NK-92 (cell line): Measurements from ENCODE around the gene EXOC4.

Experiments
- DNase-seq: peaks from one replicate; lab custom pipeline; 2025; ENCODE audit not compliant: unreplicated experiment; lab: John Stamatoyannopoulos, UW

The EXOC4 gene

DNA sequence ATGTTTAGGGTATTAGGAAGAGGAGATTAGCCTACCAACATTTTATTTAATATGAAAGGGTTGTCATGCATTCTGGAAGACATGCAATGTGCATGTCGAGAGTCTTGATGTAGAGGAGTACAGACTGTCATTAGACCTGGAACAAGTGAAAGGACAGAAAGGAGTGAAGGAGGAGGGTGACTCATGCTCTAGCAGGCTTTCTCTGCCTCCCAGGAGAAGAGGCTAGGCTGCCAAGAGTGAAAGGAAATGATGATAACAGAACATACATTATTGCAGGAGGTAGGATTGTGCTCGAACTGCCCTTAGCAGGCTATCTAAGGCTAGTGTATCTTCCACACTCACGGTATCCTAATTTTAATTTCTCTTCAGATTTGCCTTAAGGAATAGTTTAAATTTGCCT is 228.8 kb downstream of the EXOC4 start:
- DNase-seq, result no peak

DNA sequence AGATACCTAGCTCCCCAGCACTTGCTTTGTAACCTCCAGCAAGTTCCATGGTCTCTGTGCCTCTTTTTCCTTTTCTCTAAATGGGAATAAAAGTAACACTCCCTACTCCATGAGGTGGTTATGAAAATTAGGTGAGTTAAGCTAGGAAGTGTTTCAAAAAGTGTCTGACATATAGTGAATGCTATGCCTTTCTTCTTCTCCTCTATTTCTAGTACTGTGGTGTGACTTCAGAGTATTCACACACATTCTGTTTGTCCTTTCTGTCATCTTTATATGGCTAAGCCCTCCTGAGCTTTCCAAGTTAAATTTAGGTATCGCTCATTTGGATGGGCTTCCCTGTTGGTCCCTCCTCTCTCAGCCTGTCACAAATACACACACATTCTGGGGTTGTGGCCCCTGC is 229.7 kb downstream of the EXOC4 start:
- DNase-seq, result no peak

DNA sequence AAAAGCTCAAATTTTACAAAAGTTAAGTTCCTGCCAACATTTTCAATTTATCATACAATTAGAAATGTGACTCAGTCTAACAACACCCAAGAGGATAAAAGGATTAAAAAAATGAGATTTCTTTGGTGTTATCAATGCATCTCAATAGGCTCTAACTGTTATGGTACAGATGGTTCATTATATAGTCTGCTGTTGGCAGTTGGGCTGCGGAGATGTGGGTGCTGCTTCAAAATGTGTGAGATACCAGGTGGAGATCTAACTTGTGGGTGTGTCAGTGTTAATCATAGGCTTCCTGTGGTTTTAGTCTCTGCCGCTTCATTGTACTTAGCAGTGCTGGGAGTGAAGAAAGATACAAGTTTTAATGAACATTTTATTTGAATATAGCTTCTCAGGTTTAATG is 231.2 kb downstream of the EXOC4 start:
- no peak for DNase-seq

DNA sequence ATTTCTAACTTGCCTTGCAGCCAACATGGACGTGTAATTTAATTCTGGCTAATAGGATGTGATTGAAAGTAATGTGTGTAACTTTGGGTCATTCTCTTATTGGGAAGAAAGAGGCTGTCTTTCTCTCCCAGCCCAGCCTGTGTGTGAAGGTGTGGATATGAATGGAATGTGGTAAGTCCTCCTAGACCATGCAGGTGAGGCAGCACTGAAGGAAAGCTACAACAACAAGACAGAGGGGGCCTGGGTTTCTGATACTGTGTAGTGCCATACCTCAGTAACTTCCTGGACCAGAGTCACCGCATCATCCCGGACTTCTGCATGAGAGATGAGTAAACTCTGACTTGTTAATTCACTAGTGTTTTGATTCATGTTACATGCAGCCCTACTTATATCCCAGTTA is 237.0 kb downstream of the EXOC4 start:
- DNase-seq, result no peak

DNA sequence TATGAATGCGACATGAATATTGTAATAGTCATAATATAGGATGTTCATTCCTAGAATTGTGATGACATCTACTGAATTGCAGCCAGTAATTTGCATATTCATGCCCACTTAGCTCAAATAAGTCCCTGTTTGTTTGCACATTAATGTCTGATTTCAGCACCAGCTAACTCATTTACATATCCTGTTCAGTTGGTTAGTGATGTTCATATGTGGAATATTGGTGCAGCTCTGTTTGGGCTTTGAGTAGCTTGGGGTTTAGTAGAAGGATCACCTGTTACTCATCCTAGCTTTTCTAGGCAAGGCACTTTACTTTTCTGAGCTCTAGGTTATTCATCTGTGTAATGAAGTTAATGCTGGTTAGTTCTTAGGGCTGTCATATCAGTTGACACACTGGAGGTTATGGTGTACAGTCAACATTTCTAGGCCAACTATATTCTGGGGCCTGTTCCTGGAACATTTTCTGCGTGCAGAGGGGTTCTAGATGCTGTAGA is 238.4 kb downstream of the EXOC4 start:
- DNase-seq, result no peak

DNA sequence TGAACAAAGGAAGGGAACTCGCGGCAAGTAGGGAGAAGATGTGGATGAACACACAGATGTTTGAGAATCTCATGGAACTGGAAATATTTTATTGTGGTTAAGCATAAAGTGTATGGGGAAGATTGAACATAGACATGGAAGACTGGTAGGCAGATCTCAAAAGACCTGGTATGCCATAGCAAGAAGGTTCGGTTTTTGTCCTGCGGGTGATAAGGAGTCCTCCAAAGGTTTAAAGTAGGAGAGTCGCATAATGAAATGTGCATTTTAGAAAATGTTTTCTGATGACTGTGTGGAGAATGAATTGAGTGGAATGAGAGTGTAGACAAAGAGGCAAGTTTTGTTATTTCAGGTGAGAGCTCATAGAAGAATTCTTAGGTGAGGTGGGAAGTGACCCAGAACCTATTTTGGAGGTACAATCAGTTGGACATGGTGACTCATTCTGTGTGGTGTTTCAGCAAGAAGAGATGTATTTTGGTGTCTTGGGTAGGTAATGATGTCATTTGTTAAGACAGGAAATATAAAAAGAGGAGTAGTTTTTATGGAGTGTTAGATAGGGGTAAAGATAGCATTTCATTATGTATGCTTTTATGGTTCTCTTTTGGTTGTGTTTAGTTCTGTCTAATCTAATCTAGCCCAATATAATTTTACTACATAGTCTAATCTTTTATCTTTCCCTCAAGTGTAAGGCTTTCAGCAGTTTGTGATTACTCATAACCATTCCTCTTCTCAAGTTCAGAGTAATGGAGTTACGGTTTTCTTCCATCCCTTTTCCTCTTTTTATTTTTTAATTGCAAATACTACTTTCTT is 239.2 kb downstream of the EXOC4 start:
- DNase-seq, result no peak

DNA sequence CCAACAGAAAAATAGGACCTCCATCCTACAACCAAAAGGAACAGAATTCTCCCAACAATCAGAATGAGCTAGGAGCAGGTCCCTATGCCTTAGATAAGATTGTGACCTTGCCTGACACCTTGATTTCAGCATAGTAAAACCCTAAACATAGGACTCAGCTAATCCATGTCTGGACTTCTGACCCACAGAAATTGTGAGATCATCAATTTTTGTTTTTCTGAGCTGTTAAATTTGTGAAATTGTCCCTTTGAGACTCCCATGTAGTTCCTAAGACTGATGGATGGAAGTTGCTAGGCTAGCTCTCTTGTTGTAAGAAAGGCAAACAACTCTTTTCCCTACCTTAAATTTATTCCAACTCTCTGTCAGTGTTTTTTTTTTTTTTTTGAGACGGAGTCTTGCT is 244.2 kb downstream of the EXOC4 start:
- DNase-seq, result no peak

DNA sequence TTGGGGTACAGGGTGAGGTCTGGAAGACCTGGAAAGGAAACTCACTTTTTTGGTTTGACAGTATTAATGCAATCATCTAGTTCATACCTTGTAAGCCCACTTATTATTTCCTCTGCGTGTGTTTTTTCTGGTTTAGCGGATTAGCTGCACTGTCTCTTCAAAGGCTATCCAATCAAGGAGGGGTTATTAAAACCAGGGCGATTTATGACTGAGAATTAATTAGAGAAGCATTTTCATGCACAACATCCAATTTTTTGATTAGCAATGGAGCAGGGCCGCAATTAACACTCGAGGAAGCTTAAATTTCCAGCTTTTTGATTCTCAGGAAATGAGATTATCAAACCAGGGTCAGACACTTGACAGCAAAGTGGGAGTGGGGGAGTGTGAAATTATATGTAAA is 248.9 kb downstream of the EXOC4 start:
- DNase-seq, result no peak

DNA sequence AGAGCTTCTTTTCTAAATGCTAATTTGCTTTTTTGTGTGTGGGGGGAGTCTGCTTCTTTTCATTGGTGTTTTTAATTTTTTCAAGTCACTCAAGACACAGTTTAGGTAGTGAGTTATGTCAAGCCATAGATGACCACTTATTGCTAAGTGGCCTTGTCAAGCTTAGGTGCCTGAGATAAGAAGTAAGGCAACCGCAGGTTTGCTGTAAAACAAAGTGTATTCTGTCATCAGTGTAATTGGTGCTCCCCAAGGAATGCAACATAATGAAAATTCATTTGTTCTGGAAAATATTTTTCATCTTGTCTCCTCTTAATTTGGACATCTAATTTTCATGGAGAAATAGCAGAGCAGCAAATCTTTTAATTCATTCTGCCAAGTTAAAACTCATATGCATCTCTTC is 249.6 kb downstream of the EXOC4 start:
- DNase-seq, result no peak

DNA sequence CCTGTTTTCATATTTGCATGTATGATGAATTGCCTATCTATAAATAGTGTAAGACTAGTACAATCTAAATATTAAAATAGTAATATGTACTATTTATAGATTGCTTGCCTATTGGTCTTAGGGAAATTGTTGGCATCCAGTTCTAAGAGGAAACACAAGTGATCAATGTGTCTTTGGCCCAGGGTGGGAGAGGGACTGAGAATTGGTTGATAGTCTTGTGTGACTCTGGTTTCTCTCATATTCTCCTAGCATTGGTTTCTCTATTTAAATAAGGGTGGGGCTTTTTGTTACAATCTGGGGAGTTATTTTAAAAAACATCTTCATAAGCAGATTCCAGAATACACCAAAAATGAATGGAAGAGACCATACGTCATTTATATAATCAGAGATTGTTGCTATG is 250.1 kb downstream of the EXOC4 start:
- DNase-seq, result no peak

DNA sequence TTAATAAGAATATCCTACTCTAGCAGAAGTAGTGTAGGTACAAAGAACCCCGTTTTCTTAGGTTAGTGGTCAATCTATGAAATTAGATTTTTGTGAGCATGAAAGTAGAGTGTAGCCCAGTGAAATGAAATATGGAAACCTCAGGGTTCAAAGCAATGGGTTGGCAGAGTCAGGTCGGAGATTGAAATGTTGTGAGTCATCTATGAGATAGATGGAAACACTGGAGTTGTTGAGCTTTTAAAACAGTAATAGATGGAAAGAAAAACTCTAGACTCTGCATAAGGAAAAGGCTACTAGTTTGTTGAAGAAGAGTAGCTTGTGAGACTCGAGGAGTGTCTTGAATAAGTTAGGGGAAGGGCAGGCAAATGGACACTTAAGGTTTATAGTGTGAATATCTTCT is 251.9 kb downstream of the EXOC4 start:
- DNase-seq, result no peak

DNA sequence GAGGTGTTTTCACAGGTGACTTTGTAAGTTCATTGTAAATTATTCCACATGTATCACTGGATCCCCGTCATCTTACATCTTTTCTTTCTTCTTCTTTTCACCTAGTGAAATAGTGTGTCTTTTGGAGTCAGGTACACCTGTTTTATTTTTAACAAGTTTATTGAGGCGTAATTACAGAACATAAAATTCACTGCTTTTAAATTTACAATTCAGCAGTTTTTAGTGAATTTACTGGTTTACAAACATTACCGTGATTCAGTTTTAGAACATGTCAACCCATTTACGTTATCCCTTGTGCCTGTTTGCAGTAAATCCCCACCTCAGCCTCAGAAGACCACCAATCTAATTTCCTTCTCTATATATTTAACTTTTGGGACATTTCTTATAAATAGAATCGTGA is 256.9 kb downstream of the EXOC4 start:
- no peak for DNase-seq

DNA sequence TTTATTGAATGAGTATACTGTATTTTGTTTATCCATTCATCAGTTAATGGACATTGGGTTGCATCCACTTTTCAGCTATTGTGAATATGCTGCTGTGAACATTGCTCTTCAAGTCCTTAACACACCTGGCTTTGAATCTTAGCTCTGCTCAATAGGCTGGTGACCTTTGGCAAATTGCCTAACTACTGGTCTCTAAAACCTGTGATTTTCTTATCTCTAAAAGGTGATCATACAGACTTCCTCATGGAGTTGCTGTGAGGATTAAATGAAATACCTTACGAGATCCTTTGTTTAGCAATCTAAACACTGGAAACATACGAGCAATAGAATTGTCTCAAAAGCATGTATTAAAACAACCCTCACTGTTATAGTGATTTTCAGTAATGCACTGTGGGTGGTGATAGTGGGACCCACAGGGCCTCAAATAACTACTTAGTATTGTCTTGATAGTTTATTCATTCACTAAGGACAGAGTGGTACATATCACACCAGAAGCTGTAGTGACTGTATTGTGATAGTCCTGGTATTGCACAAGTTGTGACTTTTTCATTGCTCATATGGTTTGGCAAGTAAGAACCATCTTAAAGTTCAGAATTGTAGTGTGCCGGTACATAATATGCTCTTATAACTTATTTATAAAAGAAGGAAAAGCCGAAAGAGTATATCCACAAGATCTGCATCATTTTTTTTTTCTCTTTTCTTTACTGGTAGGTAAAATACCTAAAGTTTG is 257.6 kb downstream of the EXOC4 start:
- DNase-seq, result no peak

DNA sequence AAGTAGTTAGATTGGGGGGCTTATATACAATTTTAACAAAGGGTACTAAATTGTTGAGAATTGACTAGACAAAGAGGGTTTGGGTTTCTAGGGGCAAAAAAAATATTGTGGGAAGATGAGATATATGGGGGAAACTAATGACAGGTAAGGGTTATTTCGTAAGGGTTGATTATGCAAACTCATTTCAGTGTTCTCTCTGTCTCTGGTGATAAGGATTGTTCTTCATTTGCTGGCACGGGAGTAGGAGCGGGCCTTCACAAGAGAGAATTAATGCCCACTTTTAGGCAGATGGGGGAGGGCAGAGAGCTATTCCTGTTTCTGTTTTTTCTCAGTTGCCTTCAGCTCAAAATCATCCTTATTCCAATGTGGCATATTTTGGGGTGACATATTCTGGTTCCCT is 258.4 kb downstream of the EXOC4 start:
- no peak for DNase-seq

DNA sequence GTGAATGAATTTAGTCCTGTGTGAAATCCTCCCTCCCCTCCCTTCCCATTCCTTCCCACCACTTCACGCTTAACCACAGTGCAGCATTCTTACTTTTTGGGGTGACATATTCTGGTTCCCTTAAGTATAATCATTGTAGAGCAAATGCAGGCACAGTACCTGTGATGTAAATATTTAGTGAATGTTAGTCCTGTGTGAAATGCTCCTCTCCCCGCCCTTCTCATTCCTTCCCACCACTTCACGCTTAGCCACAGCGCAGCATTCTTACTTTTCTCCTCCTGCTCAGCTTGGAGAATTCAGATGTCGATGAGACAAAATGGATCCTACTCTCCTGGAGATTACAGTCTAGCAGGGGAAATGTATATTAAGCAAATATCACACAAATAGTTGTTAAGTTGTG is 258.8 kb downstream of the EXOC4 start:
- DNase-seq, result no peak

DNA sequence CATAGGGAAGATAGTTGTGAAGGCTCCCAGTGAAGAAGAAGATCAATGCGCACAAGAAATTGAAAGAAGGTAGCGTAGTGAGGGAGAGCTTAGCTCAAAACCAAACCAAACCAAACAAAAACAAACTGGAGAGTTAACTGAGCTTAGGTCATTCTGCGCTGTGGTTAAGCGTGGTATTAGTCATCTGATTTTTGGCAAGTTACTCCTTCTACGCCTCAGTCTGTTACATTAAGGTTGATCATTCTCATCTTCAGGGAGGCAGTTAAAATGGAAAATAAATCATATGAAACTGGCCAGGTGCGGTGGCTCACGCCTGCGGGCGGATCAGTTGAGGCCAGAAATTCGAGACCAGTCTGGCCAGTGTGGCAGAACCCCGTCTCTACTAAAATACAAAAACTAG is 259.7 kb downstream of the EXOC4 start:
- DNase-seq, result no peak

DNA sequence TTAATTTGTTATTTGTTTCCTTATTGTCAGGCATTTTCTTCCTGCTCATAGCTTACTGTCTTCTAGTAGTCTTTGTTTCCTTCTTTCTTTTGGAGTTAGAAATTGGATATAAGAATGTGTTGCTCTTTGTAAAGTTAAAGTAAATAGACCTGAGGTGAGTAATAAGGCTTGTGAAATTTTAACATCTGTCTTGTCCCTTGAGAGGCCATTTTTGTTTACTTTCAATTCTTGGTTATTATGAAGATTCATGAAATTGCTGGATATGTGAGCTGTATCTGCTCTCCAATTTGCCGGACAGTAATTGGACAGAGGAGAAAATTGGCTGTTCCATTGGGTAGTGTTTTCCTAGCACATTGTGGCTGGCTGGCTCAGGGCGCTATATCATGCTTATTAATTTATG is 260.7 kb downstream of the EXOC4 start:
- DNase-seq, result no peak

DNA sequence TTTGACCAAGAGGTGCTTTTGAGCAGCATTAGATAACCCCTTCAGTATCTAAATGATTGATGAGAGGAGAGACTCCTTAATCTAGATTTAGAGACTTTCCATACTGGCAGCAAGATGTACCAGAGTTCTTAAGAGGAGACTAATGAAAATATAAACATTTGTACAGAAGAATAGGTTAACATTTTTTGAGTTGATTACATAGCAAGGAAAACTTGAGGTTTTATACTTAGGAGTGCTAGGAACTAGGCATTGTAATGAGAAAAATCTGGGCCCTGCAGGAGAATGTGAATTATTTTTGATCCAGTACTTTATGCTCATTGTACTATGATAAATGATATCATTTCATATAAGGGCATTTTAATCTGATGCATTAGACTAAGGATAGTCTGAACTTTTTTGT is 261.7 kb downstream of the EXOC4 start:
- no peak for DNase-seq

DNA sequence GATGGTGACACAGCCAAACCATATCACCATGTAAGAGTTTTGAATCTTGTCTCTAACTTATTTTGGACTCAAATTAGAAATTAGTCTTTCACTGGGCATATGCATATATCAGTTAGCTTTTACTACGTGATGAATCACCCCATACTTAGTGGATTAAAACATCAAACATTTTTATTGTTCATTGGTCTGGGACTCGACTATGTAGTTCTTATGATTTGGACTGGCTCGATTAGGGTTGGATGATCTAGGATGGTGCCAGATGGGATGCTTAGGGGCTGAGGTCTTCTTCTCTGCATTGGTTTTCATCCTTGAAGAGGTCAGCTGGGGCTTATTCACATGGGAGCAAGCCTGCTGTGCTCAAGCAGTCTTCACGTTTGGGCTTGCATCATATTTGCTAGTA is 264.9 kb downstream of the EXOC4 start:
- DNase-seq, result no peak

DNA sequence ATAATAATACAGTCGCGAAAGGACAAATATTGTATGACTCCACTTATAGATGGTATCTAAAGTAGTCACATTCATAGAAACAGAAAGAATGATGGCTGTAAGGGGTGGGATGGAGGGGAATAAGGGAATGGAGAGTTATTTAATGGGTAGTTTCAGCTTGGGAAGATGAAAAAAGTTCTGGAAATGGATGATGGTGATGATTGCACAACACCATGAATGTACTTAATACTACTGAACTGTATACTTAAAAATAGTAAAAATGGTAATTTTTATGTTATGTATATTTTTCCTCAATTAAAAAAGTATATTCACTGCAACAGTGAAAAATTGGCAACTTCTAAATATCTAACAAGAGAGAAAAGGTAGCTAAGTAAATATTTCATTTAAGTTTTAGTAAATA is 265.8 kb downstream of the EXOC4 start:
- DNase-seq, result no peak

DNA sequence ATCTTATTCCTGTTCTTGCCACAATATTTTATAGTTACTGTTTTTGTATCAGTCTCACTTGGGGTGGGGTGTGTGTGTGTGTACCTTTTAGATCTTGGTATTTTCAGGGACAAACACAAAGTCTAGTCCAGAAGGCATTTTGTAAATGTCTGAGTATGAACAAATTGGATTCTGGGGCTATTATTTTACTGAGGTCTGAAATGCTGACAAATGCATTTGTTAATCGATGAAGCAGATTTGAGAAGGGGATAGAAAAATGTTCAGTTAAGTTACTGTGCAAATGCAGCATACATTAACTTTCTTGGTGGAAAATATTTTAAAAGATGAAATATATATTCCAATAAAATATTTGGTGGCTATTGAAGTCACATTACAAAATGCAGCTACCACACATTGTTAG is 267.4 kb downstream of the EXOC4 start:
- DNase-seq, result no peak

DNA sequence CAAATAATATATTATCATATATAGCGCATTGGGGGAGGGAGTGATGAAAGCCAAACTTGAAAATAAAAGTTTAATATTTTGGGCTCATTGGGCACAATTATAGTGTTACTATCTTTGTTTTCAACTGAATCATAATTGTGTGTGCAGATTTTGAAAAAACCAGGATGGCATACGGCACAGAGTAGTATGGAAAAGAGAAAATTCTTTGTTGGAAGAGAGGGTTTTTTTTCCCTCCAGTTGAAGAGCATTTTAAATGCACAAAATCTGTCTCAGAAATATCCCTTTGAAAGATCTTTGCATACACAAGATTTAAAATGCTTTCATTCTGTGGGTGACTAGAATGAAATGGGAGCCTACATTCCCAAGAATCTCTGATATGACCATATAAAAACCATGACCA is 269.6 kb downstream of the EXOC4 start:
- DNase-seq, result no peak

DNA sequence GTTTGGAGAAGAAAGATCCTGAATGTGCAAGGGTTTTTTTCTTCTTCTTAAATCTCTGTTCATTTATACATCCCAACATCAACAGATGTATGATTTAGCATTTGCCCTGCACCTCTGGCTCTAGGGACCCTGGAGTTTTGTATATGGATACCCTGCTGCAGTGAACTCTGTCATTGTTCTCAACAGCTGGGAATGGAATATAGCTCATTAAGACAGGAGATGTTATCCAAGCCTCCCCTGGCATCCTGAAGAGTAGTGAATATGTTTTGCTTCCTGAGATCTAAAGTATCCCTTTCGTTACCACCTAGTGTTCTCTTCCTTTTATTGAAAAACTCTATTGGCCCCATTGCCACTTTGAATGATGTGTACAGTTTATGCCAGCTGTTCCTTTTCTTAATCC is 275.9 kb downstream of the EXOC4 start:
- no peak for DNase-seq
